Ishikawa (cell line): ENCODE data around the gene CNTNAP3B.
"Not testable (repeated sequence)": the region's sequence is repeated elsewhere in the genome, so short reads cannot be mapped to it uniquely, and the experiment has no call there.

ENCODE experiments used
- CEBPB ChIP-seq: IDR thresholded peaks from 2 replicates; pipeline ENCODE4 v1.6.1; 2012
- CREB1 ChIP-seq: IDR thresholded peaks from 2 replicates; pipeline ENCODE4 v1.6.1; 2012; ENCODE audit warnings: low read depth
- NFIC ChIP-seq: IDR thresholded peaks from 2 replicates; pipeline ENCODE4 v1.6.1; 2012
- RAD21 ChIP-seq: IDR thresholded peaks from 2 replicates; pipeline ENCODE4 v1.6.1; 2012; ENCODE audit warnings: low read depth

The CNTNAP3B gene

GRCh38 chr9:42129073-42129729 is at the start of gene CNTNAP3B:
Gene CNTNAP3B, minus strand, starts transcription at chr9:42129426. Its CDS starts 332 bp downstream, at chr9:42129094.
- TF ChIP-seq NFIC, CEBPB, CREB1: not testable (repeated sequence)

- peak; percentile 22 for TF ChIP-seq RAD21
Observed at GRCh38 chr9:42127056-42127841, 2.0 kb downstream of the CNTNAP3B start.
